ENCODE measurements around the gene XIAP.
"Not testable (repeated sequence)": the region's sequence is repeated elsewhere in the genome, so short reads cannot be mapped to it uniquely, and the experiment has no call there.

The XIAP gene

DNA sequence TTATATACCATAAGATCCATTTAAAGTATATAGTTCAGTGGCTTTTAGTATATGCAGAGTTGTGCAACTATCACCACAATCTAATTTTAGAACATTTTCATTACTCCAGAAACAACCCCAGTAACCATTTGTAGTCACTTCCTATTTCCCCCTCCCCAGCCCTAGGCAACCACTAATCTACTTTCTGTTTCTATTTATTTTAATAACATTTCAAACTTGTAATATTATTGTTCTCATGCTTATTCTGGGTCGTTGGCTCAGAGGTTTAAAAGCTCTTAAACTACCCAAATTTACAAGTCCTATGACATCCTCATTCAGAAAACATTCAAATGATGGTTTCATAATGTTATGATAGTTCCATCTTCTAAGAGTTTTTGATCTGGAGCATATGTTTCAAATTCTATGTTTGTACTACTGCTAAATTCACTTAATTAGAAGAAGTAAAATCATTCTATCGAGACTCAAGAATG lies 18.4 kb downstream of the XIAP start:
- TF ChIP-seq, protein P1, sequence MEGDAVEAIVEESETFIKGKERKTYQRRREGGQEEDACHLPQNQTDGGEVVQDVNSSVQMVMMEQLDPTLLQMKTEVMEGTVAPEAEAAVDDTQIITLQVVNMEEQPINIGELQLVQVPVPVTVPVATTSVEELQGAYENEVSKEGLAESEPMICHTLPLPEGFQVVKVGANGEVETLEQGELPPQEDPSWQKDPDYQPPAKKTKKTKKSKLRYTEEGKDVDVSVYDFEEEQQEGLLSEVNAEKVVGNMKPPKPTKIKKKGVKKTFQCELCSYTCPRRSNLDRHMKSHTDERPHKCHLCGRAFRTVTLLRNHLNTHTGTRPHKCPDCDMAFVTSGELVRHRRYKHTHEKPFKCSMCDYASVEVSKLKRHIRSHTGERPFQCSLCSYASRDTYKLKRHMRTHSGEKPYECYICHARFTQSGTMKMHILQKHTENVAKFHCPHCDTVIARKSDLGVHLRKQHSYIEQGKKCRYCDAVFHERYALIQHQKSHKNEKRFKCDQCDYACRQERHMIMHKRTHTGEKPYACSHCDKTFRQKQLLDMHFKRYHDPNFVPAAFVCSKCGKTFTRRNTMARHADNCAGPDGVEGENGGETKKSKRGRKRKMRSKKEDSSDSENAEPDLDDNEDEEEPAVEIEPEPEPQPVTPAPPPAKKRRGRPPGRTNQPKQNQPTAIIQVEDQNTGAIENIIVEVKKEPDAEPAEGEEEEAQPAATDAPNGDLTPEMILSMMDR (IDR thresholded peaks at IDR 0.05), result no peak
- H3K27me3 ChIP-seq, result no peaks in the 10 kb centered on the region
- no peaks in the 10 kb centered on the region for H3K9me3 ChIP-seq
- H3K4me1 ChIP-seq (ENCODE audit: control insufficient read depth in 1 of 2, insufficient read depth in 1 of 2, low read depth in 1 of 2, low read length in 1 of 2), result peaks cover 9 to 18% of the 10 kb centered on the region in 2 experiments
- H3K4me3 ChIP-seq (ENCODE audit: low read depth in 1 of 2, low read length in 1 of 2), result no peak overlapping the region
- no peaks in the 10 kb centered on the region for H3K36me3 ChIP-seq
- H3K27ac ChIP-seq, result peak overlapping the region; percentile 60

DNA sequence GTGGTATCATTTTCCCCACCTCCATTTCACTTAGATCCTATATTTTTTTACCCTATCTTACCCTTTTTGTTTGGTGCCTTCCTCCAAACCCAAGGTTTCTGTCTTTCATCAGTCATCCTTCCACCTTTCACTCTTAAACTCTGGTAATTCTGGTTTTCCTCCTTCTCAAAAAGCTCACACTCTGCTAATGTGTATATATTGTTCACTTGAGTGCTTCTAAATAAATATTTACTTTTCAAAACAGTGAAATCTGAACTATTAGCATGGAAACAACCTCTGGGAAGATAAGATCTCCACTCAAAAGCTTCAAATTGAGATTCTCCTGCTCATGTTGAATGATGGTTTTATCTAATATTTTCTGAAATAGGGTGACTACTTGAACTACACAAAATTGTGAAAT lies 21.5 kb downstream of the XIAP start:
- TF ChIP-seq, protein P1 (IDR thresholded peaks at IDR 0.05), result no peak
- peaks cover 9 to 12% of the 10 kb centered on the region in 2 experiments for H3K4me1 ChIP-seq (ENCODE audit: control insufficient read depth in 1 of 2, insufficient read depth in 1 of 2, low read depth in 1 of 2, low read length in 1 of 2)

GRCh38 chrX:123882391-123882790 lies 22.5 kb downstream of the XIAP start:
- TF ChIP-seq, protein P1 (IDR thresholded peaks at IDR 0.05), result no peak
- H3K27me3 ChIP-seq, result no peaks in the 10 kb centered on the region
- H3K36me3 ChIP-seq, result peaks cover 6% of the 10 kb centered on the region
- H3K27ac ChIP-seq, result no peak overlapping the region
- peaks cover 9 to 12% of the 10 kb centered on the region in 2 experiments for H3K4me1 ChIP-seq (ENCODE audit: control insufficient read depth in 1 of 2, insufficient read depth in 1 of 2, low read depth in 1 of 2, low read length in 1 of 2)
- H3K4me3 ChIP-seq (ENCODE audit: low read depth in 1 of 2, low read length in 1 of 2), result no peak overlapping the region
- H3K9me3 ChIP-seq, result no peaks in the 10 kb centered on the region

More for the DNA sequence above, 21.5 kb downstream of the XIAP start:
- Histone ChIP-seq H3K9me3 (no peaks in the 10 kb centered on the region), H3K36me3 (peaks cover 6% of the 10 kb centered on the region), H3K4me3 (ENCODE audit: low read depth in 1 of 2, low read length in 1 of 2) (no peak overlapping the region), H3K27me3 (no peaks in the 10 kb centered on the region), H3K27ac (no peak overlapping the region)

DNA sequence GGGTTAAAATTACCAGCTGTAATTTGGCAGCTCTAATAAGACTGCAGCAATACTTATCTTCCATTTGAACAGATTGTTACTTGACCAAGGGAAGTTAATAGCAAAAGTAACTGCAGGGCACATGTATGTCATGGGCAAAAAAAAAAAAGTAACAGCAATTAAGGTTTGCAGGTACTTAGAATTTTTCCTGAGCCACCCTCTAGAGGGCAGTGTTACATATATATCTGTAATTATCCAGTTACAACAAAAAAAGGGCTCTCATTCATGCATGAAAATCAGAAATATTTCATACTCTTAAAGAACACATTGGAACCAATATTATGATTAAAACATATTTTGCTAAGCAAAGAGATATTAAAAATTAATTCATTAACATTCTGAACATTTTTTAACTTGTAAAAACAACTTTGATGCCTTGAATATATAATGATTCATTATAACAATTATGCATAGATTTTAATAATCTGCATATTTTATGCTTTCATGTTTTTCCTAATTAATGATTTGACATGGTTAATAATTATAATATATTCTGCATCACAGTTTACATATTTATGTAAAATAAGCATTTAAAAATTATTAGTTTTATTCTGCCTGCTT lies 25.1 kb downstream of the XIAP start:
- Histone ChIP-seq H3K36me3 (peaks cover 14% of the 10 kb centered on the region), H3K27ac (no peak overlapping the region), H3K4me3 (ENCODE audit: low read depth in 1 of 2, low read length in 1 of 2) (no peak overlapping the region), H3K9me3 (no peaks in the 10 kb centered on the region), H3K4me1 (ENCODE audit: control insufficient read depth in 1 of 2, insufficient read depth in 1 of 2, low read depth in 1 of 2, low read length in 1 of 2) (no peaks in the 10 kb centered on the region), H3K27me3 (no peaks in the 10 kb centered on the region)
- TF ChIP-seq, protein P1 (IDR thresholded peaks at IDR 0.05), result peak; percentile 44

- no peaks in the 10 kb centered on the region for H3K27me3 ChIP-seq
- H3K27ac ChIP-seq, result no peak overlapping the region
- no peaks in the 10 kb centered on the region for H3K9me3 ChIP-seq
- TF ChIP-seq, protein P1 (IDR thresholded peaks at IDR 0.05), result no peak
- no peak overlapping the region for H3K4me3 ChIP-seq (ENCODE audit: low read depth in 1 of 2, low read length in 1 of 2)
- H3K36me3 ChIP-seq, result peaks cover 25% of the 10 kb centered on the region
- no peaks in the 10 kb centered on the region for H3K4me1 ChIP-seq (ENCODE audit: control insufficient read depth in 1 of 2, insufficient read depth in 1 of 2, low read depth in 1 of 2, low read length in 1 of 2)
Observed at GRCh38 chrX:123899701-123900100, 39.8 kb downstream of the XIAP start.

DNA sequence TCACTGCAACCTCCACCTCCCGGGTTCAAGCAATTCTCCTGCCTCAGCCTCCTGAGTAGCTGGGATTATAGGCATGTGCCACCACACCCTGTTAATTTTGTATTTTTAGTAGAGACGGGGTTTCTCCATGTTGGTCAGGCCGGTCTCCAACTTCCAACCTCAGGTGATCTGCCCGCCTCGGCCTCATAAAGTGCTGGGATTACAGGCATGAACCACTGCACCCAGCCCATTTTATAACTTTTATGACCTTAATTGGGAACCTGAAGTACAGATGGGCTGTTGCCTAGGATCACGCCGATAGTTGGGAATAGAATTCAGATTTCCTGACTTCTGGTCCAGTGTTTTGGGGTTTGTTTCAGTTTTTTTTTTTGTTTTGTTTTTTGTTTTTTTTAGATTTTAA lies 43.4 kb downstream of the XIAP start:
- peaks cover 33% of the 10 kb centered on the region for H3K36me3 ChIP-seq
- not testable (repeated sequence) for H3K27ac ChIP-seq; H3K27me3 ChIP-seq; H3K4me1 ChIP-seq (ENCODE audit: control insufficient read depth in 1 of 2, insufficient read depth in 1 of 2, low read depth in 1 of 2, low read length in 1 of 2); H3K9me3 ChIP-seq; H3K4me3 ChIP-seq (ENCODE audit: low read depth in 1 of 2, low read length in 1 of 2)
